GM18498 (cell line): ENCODE results near the gene ARID3B.

ENCODE experiments used
- ATAC-seq: cut with Tn5 transposase; IDR thresholded peaks from one replicate; pipeline ENCODE4 v1.9.1; 2021; ENCODE audit warnings: mild to moderate bottlenecking, moderate library complexity; ENCODE audit not compliant: unreplicated experiment

Gene ARID3B

GRCh38 chr15:74633781-74634180 is 92.8 kb downstream of the ARID3B start:
- no peak for ATAC-seq

- ATAC-seq: no peak
Measured at GRCh38 chr15:74635228-74635627, 94.2 kb downstream of the ARID3B start.

- ATAC-seq: no peak
Measured at GRCh38 chr15:74636984-74637383, 96.0 kb downstream of the ARID3B start.

GRCh38 chr15:74641151-74641550 is 100.1 kb downstream of the ARID3B start:
- no peak for ATAC-seq

GRCh38 chr15:74642348-74642733 is 101.3 kb downstream of the ARID3B start:
- ATAC-seq: no peak

- ATAC-seq: no peak
Measured at GRCh38 chr15:74642734-74643664, 102.0 kb downstream of the ARID3B start.

- ATAC-seq: no peak
Measured at GRCh38 chr15:74643665-74644204, 102.7 kb downstream of the ARID3B start.

GRCh38 chr15:74646480-74646879 is 105.5 kb downstream of the ARID3B start:
- ATAC-seq: no peak
